Activated T-helper 9 cell treated with anti-CD3 and anti-CD28 coated beads, Interleukin-2, amount 50 U/mL, for 16 hours (primary cell): ENCODE measurements around the gene NTNG1.

ENCODE experiments used
- DNase-seq: peaks from one replicate; pipeline ENCODE4 v3.0.0-alpha.2; 2020; ENCODE audit warnings: low read depth

Gene NTNG1

DNA sequence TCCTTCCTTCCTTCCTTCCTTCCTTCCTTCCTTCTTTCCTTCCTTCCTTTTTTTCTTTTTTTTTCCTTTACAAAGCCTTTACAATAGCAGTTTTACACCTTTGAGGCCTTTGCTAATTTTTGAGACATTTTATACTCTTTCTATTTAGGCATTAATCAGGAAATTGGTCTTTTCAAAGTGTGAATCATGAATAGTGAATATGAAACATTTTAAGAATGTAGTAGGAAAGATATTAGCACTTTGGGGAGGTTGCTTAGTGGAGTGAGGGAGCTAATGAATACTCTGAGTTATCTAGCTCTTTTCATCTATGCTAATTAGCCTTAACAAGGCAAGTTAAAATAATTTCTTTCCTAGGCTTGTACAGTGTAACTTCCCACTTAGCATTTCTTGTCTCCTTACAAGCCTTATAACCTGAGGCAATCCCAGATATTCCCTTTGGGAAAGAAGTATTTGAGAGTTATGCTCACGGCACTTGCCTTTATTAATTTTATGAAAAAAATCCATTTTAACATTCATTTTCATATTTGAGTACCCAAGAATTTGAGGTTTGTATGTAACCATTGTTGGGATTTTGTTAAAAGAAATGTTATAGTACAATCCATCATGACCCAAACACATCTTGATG lies 122.6 kb downstream of the NTNG1 start:
- no peak for DNase-seq

DNA sequence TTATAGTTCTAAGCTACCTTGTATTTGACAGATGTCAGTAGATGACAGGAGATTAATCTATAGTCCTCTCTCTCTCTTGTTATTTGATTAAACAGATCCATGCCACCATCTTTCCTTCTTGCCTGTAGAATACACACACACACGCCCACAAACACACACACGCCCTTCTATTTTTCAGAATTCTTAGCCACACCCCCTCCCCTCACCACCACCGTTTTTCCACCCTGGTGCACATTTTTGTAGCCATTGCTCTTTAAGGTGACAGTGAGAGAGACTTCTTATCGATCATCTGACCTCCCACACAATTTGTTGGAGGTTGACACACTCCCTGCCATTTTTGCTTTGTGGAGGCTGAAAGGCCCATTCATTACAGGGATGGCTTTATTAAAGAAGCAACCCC lies 123.2 kb downstream of the NTNG1 start:
- no peak for DNase-seq

- DNase-seq, result no peak
Measured at GRCh38 chr1:107264561-107264960, 123.7 kb downstream of the NTNG1 start.

- no peak for DNase-seq
Measured at GRCh38 chr1:107267489-107267888, 126.7 kb downstream of the NTNG1 start.

GRCh38 chr1:107272321-107272720 lies 131.5 kb downstream of the NTNG1 start:
- DNase-seq, result no peak

DNA sequence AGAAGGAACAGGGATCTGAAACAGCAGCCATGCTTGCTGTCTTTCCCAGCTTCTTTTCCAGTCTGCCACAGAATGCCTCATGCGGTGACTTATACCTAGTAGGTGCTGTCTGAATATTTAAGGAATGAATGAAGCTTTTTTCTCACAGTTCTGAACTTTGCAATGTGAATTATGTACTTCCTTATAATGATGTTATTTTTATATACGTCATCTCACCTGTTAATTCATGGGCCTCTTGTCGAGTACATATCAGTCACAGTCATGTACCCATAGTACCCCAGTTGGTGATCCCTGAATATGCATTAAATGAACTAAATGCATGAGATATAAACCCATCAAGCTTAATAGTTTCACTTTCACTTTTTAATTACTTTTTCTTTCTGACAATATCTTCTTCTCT lies 132.7 kb downstream of the NTNG1 start:
- DNase-seq, result no peak

- no peak for DNase-seq
Measured at GRCh38 chr1:107274227-107274626, 133.4 kb downstream of the NTNG1 start.

DNA sequence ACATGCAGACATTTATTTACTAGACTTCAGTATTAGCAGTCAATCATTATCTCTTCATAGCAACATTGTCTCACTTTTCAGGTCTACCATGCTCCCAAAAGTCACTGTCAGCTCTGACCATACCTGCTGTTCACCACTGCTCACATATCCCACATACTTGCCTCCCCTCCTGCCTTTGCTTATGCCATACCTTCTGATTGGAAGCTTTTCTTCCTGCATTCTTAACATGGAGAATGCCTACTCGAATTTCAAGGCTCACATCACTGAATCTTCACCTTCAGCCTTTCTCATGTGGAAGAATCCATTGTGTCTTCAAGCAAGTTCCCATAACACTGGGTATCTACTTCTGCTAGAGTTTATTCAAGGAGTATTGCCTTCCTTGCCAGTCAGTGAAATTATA lies 135.4 kb downstream of the NTNG1 start:
- no peak for DNase-seq

GRCh38 chr1:107277022-107277421 lies 136.2 kb downstream of the NTNG1 start:
- DNase-seq, result no peak

DNA sequence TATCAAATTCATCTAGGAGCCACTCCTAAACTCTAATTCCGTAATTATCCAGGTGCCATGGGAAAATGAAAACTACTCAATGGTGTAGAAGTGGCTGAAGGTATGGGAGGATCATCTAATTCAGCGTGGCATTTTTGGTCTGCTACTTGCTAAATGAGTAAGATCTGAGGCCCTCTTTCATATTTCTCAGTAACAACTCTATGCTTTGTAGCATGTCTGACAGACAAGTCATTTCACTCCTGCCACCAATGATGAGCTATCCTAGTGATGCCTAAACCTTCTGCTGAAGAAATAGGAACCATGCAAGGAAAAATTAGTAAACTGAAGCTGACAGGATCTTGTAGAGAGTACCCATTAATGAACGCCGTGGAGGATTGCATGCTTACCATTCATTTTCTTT lies 145.3 kb downstream of the NTNG1 start:
- no peak for DNase-seq

DNA sequence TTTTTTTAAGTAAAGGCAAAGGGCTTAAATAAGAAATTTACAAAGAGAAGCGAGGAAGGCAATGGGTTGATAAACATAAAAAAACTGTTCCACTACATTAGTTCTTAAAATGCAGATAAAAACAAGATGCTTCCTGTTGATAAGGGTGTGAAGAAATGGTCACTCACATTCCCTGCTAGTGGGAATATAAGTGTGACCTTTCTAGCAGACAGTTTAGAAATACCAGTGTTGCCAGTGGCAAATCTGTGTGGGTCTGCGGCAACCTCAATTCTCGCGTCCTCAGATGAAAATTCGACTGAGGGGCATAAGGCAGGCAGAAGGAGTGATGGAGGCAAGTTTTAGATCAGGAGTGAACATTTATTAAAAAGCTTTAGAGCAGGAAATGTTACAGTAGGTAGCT lies 151.1 kb downstream of the NTNG1 start:
- DNase-seq, result no peak

DNA sequence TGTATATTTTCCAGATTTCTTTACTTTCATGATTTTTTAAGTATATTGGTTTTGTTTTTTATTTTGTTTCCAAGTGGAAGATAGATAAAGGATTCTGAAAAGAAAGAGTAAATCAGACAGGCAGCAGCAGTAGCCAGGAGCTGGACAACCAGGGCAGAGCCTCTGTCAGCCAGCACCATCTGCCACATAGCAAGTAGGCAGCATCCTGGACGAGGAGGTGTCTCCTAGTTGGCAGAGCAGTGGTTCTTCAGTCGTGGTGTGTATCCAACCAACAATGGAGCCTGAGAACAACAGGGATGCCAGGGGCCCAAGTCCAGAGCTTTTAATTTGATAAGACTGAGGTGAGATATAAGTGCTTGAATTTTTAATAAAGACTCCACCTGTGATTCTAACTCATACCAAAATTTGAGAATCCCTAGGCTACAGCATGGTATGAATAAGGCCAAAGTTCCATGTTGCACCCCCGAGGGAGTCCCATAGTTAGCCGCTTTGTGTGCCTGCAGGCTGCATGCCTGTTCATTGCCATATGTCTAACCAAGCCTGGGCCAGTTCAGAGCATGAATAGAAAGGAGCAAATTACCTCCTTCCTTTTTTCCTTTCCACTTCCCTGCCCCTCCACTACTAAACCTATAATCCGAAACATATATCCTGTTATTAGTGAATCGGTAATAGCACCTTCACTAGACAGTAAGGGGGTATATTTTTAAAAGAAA lies 153.2 kb downstream of the NTNG1 start:
- no peak for DNase-seq

DNA sequence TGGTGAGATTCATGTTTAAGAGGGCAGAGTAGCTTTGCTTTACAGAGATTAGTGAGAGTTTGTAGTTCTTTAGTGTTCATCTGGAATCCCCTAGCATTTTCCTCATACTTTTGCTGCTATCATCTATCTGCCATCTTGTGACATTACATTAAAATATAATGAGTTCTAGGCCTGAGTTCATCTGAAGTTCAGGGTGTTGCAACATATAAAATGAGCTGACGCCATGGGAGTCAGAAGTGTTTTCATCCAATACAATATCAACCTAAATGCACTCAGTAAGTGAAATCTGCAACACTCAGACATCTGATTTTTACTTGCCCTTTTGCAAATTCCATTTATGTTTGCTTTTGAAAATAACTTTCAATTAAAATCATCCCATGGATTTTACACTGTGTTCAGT lies 153.8 kb downstream of the NTNG1 start:
- DNase-seq, result no peak

GRCh38 chr1:107297681-107298080 lies 156.8 kb downstream of the NTNG1 start:
- no peak for DNase-seq

DNA sequence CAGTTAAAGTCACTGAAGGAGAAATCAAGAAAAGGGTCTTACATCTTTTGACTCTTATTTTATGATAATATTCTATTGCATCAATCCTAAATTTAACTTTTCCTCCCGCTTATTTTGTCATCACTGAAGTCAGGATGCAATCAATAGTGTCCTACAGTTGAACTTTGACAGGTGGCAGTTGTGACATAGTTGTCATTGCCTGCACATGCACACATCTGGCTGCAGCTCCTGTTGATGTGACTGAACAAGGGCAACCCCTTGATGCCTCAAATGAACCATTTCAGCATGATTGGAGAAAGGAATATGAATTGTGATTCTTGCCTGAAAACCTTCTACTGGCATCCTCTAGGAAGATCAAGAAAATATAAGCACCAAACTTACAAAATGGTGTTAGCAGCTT lies 157.7 kb downstream of the NTNG1 start:
- no peak for DNase-seq

DNA sequence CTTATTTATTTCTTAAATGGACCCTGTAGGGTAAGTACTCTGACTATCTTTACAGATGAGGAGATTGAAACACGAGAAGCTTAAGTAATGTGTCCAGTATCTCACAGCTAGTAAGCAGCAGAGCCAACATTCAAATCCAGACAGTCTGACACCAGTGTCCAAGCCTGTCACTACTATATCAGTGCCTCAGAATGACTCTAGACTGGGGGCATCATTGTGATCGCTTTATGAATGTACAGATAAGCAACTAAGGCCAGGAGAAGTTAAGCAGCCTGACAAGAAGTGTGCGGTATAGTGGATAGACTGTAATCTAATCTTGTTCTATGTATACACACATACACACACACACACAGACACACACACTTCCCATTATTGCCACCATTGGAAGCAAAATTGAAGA lies 158.7 kb downstream of the NTNG1 start:
- no peak for DNase-seq

DNA sequence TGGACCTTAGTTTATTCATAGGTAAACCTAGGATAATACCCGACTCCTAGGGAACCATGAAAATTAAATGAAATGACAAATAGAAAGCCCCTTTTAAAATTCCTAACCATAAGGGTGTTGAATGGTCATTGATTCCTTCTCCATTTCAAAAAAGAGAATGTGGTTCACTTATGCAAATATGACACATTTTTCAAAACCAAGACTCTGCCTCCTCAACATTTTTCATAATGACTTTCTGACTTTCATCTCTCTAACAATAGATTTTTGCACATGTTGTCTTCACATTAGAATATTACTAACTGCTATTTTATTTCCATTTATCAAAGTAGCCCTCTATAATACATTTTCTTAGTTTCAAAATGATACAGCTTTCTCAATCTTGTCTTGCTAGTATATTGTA lies 169.1 kb downstream of the NTNG1 start:
- DNase-seq, result no peak

- no peak for DNase-seq
Measured at GRCh38 chr1:107315652-107316051, 174.8 kb downstream of the NTNG1 start.

DNA sequence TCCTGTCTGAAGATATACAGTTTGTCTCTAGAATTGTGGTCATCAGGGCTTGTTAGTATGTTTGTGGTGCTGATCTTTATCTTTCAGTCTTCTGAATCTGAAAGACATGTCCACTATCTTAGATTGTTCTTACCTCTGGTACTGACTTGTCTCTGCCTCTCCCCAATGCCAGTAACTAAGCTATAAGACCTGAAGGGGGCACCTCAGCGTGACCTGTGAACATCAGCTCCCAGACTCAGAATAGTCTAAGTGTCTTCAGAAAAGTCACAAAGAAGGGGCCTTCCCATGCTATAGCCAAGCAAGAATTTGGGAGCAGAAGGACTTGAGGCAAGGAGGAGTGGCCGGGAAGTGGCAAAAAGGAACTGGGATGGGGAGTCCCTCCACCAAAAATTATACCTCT lies 178.1 kb downstream of the NTNG1 start:
- no peak for DNase-seq

GRCh38 chr1:107323784-107324183 lies 182.9 kb downstream of the NTNG1 start:
- DNase-seq, result no peak

DNA sequence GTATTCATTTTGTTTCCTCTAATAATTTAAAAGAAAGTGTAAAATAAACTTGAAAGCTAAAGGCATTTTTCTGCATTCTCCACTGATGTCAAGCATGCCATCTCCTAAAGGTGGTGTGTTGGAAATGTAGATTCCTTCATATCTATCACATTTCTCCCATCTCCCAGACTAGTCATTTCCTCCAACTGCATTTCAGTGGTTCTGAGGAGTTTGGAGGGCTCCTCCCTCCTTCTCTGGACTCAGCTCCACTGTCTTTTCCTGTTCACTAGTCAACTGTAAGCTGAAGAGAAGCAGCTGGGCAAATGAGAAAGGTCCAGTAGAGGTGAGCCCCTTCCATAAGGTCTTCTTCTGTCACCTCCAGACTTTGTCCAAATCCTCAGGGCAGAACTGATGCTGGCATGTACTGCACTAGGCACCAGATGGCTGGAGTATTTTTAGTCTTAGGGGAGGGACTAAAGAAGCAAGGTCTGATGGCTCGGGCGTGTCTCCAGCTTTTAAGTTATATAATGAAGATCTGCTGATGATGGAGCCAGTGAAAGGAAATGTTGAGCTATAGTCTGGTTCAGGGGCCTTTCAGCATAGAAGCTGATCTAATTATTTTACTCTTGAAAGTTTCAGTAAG lies 186.1 kb downstream of the NTNG1 start:
- no peak for DNase-seq

DNA sequence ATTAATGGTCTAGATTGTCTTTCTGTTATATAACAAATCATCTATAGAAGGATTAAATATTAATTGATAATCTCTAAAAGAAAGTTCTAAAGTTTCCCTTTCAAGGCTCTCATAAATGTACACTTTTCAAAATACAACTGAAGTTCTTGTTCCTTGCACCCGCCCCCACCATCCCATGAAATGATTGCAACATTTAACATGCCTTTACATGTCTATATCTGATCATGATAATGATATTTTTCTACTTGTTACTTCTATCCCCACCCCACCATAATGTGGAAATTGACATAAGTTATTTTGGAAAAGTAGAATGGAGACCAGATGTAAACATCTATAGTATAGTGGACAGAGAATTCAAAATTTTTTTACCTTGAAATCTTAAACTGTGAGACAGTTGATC lies 186.6 kb downstream of the NTNG1 start:
- no peak for DNase-seq

- DNase-seq, result no peak
Measured at GRCh38 chr1:107328087-107328486, 187.2 kb downstream of the NTNG1 start.

GRCh38 chr1:107339775-107340174 lies 198.9 kb downstream of the NTNG1 start:
- no peak for DNase-seq
